Cerebellar nuclear complex (tissue), 1 donor: ENCODE data around the gene NUDT4.
"Not testable (repeated sequence)": the region's sequence is repeated elsewhere in the genome, so short reads cannot be mapped to it uniquely, and the experiment has no call there.

Experiments
- DNase-seq, 2 experiments: peaks; one replicate each; lab custom pipeline; 2025; lab: John Stamatoyannopoulos, UW

NUDT4 gene

DNA sequence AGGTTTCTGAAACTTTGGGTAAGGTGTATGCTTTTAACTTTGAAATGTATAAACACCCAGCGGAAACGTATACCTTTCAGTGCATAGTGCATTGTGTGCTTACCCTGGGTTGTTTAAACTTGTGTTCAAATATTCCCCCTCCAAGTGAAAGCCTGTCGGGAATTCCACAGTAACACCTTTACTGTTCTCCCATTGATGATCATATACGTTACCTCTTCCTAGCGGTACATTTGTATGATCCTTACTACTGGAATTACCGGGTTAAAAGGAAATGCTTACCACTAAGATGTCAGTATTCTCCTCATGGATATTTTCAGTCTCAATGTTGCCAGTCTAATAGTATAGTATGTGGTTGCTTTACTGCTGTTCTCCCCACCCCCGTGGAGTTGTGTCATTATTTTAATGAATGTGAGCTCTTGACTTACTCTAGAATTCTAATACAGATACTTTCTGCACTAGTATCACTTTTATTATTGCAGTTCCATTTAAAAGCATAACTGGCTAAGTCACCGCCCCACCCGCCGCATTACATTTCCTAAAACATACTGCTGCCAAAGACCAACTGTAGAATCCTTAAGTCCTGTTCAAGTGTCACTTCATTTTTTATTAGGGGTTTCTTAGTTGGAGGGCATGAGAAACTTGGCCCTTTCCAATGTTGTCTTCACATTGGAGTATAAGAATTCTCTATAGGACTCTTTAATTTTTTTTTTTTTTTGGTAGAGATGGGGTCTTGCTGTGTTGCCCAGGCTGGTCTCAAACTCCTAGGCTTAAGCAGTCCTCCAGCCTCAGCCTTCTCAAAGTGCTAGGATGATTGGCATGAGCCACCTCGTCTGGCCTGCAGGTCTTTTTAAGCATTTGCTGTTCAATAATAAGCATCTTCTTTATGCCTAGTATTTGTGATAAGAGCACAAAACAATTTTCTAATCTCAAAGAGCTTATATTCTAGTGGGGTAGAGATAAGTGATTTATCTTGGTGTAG is 24.9 kb downstream of the NUDT4 start:
- no peak for DNase-seq

DNA sequence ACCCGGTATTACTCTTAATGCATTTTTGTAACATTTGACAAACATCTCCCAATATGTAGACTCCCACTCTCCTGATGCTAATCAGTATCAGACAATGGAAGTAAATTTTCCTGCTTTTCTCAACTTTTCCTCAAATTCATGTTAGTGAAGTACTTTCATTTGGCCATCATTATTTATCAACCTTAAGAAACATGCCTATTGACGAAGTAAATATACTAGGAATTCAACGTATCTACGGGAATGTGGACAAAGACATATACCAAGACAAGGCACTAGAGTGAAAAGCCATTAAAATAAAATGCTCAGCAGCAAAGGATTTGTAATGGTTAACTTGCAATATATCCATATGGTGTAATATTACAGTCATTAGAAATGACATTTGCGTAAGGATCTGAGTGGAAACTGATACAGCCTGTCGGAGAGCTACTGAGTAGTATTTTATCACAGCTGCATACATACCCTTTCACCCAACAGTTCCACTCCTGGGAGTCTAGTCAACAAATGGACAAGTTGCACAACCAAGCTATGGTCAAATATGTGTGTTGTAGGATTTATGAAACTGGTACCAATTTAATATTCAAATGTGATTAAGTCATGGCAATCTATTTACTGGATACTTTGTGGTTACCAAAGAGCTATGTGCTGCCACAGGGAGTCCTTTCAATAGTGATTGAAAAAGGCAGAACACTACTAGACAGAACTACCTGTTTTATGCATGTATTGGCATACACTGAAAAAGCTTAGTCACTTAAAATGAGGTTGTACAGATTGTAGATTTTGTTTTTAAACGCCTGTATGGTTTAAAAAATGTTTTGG is 26.5 kb downstream of the NUDT4 start:
- DNase-seq, result no peak

DNA sequence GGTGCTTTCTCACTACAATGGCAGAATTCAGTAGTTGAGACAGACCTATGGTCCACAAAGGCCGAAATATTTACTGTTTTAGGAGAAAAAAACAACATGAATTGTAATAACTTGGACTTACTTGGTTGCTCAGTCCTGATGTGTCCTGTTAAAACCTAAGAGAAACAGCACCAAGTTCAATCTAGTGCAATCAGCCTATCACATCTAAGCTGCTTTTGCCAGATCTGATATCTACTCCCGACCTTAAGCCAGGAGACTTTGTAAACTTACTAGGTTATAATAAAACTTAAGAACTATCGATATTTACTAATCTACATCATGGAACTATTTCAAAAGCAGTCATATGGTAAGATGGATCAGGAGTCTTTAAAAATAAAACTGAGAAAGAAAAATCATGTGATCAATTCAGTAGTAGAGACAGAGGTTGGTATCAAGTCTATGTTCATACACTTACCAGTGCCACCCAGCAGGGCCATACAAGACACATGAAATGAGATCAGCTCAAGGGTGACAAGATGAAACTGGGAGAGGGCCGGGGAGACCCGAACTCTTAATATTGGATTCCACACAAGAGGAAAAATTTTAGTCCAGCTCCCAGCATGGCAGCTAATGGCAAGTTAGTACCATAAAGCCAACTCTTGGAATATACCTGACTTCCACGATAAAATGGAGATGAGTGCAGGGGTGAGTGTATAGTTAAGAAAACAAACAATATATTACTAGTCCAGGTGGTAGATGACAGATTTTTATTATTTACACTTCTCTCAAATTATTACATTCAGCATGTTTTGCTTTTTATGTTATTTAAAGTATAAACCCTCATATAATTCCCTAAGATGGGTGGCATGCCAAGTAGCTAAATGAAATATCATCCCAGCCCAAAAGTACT is 27.5 kb downstream of the NUDT4 start:
- no peak for DNase-seq

GRCh38 chr12:93407054-93407962 is 29.6 kb downstream of the NUDT4 start:
- no peak for DNase-seq

- no peak for DNase-seq
Measured at GRCh38 chr12:93407963-93408283, 30.2 kb downstream of the NUDT4 start.

DNA sequence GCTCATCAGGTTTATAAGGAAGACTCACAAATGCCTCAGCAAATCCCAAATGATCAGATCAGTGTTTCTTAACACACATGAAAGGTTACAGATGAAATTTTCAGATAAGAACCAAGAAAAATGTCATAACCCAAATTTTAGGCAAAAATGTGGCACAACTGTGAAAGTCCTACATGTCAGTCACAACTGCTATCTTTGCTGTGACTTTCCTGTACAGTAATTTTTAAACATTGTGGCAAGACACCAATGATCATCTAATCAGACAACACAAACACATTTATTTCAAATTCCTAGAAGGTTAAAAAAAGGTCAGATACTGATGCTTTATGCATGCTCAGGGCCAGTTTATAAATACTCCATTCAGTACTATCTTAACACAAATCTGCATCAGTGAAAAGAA is 31.1 kb downstream of the NUDT4 start:
- no peak for DNase-seq

DNA sequence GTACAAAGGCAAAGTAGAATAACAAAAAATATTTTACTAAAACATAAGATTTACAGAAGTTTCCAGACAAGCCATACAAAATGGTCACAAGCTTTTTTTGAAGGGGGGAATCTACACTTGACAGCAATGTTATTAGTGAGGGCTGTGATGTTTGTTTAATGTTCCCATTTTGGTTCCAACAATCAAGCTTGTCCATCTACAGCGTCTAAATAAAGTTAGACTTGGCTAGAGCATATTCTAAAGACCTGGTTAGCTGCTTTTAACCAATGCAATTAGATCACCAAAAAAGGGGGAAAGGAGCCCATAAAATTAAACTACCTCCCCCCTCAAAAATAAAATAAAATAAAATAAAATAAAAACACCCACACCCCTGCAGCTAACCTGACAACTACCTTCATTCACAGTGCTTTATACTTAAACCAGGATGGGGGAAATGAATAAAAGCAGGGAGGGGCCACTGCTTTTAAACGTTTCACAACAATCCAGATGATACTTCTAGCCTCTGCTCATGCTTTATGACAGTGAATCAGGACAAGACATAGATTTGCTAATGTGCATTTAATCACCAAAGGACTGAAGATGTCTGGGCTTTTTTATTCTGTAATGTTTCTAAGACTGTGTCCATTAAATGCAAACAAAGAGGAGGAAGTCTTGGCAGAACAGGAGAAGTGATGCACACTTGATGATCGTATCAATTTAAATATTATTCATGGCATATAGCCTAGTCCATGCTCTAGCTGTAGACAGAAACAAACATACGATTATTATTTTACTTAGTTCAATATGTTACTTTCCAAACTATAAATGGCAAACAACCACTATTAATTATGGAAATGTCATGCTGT is 31.8 kb downstream of the NUDT4 start:
- not testable (repeated sequence) for DNase-seq

- DNase-seq, result not testable (repeated sequence)
Measured at GRCh38 chr12:93411060-93411459, 33.3 kb downstream of the NUDT4 start.

DNA sequence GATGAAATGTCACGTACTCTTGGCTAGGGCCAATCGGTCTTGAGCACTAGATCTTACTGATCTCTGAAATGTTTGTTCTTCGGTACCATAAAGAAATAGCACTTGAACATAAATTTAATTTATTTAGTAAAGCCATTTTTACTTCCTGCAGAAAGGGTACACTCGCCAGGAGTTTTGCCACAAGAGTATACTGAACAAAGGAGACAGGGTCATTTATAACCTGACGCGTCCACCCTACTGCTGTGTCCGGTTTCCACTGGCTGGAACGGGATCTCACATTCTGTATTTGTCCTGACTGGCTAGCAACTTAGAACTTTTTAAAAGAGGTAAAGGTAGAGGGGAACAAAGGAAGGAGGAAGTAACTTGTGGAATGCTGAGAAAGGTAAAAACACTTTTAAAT is 34.7 kb downstream of the NUDT4 start:
- not testable (repeated sequence) for DNase-seq

- no peak for DNase-seq
Measured at GRCh38 chr12:93413064-93413463, 35.3 kb downstream of the NUDT4 start.

DNA sequence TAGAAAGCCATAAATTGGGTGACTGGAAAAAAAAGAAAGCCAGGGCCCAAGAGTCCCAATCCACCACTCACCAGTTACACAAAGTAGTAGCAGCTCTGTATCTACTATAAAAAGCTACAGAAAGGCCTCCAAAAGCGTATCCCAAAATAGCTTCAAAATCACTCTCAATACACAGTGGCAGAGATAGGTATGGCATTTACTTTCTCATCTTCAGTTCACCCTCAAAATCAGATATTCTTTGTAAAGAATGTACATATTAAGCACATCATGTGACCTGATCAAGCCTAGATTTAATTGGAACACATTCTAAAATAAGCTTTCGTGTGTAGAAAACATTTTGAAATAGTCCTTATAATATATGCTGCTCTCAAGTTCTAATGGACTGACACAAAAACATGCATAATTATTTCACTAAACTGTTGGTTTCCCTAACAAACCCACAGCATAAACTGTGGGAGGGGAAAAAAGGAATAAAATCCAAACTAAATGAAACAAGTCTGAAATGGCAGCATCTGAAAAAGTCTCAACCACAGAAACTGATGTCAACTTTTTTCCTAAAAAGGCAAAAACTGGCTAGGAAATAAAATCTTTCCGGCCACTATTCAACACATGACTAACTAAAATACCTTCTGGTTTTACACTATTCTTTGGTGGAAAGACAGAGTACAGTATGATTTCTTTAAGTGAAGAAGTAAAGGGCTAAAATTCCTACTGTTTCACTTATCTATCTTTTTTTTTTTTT is 38.2 kb downstream of the NUDT4 start:
- DNase-seq, result no peak

- no peak for DNase-seq
Measured at GRCh38 chr12:93417967-93418480, 40.3 kb downstream of the NUDT4 start.

GRCh38 chr12:93419388-93420034 is 41.8 kb downstream of the NUDT4 start:
- no peak for DNase-seq

GRCh38 chr12:93422050-93422449 is 44.3 kb downstream of the NUDT4 start:
- DNase-seq, result no peak

DNA sequence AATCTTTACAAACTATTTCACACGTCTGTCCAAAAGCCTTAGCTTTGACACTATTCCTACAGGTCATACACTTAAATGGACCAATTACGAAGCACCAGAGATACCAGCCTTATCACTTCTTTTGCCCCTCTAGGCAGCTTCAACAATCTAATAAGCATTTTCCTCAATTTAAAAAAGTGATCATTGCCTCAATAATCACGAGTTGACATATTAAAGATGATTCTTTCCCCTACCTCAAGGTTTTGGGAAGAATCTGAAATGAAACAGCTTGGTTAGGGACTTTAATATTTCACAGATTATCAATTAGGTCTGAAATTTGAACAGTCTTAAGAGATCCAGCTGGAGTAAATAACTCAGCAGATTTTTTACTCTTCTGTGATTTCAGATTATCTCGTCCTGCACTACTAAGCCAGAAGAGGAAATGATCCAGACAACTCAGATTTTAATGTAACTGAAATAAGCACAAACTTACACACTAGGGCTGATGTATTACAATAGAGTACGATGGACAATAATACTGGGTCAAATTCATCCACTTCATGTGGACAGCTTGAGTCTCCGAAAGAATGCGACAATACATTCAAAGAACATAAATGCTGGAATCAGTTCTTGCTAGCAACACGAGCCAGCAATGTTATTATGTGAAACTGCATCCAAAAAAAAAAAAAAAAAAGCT is 48.1 kb downstream of the NUDT4 start:
- no peak for DNase-seq

- no peak for DNase-seq
Measured at GRCh38 chr12:93426412-93426805, 48.7 kb downstream of the NUDT4 start.

DNA sequence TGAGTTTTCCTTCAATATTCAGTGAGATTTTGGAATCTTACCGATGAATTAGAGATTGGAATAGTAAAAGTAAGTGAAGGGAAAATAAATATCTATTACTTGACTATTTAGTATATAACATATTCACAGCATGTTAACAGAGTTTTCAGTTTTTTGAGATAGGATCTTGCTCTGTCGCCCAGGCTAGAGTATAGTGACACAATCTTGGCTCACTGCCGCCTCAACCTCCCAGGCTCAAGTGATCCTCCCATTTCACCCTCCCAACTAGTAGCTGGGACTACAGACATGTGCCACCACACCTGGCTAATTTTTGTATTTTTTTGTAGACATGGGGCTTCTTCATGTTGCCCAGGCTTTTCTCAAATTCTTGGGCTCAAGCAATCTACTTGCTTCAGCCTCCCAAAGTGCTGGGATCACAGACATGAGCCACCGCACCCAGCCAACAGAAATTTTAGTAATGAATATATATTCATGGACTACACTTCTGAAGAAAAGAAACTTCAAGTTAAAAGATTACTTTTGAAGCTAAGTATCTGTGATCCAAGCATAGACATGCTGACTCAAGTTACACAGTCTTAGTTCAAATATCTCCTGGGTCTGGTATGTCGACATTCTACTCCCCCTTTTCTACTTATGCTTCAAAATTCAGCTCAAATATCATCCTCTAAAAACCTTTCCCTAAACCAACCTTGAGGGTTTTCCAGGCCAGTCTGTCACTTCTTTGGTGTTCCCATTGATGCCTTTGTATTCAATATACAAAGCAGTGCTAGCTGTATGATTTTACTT is 50.2 kb downstream of the NUDT4 start:
- no peak for DNase-seq
